Peyer's patch (tissue), 4 donors: ENCODE measurements around the gene PCTP.

Source experiments
- POLR2A ChIP-seq, 2 donors: fragments of 450-650 bp; IDR thresholded peaks; one replicate each; pipeline ENCODE4 v1.5.1; 2017; ENCODE audit warnings: antibody characterized with exemption in 2 of 2, mild to moderate bottlenecking in 2 of 2, moderate library complexity in 2 of 2
- TF ChIP-seq, protein P1 (sequence below), 6 experiments: fragments of 450-650 bp in 4 of 6; fragments of 200-600 bp in 2 of 6; sonication (generic) in 1 of 6; IDR thresholded peaks; one replicate each; pipeline ENCODE4 v1.5.1; 2017 to 2019; ENCODE audit warnings: antibody characterized with exemption in 6 of 6, mild to moderate bottlenecking in 3 of 6, moderate library complexity in 1 of 6

DNA sequence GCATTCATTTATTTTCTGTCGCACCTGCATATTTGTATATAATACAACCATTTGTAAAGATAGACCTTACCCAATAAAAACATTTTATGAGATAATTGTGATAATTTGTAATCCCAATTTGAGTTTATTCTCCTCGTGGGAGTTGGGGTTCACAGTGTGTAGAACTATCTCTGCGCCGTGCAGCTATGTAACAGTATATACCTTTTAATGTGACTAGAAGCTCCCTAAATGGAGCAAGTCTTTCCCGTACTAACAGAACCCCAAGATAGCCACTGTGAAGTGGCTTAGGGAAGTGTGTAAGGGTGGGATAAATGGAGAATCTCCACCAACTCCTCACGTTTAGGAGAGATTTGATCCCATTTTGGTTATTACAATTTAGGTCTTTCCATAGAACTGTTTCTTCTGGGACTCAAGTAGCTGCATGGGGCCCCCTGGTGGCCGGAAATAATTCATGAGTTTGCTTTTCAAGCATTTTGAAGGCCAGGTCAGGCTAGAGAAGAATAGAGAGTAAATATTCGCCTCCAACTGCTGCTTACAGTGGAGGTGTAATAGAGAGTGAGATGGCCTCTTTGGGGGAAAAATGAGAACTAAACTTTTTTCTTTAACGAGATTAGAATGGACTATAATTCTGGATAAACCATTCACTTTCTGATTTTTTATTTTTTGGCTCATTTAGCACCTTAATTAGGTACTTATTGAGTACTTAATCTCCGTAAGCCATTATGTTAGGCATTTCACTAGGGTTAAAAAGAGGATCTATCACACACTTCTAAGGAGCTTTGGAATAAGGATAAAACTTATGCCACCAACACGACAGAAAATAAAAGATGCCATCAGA is 32.7 kb upstream of the PCTP start:
- TF ChIP-seq, protein P1, sequence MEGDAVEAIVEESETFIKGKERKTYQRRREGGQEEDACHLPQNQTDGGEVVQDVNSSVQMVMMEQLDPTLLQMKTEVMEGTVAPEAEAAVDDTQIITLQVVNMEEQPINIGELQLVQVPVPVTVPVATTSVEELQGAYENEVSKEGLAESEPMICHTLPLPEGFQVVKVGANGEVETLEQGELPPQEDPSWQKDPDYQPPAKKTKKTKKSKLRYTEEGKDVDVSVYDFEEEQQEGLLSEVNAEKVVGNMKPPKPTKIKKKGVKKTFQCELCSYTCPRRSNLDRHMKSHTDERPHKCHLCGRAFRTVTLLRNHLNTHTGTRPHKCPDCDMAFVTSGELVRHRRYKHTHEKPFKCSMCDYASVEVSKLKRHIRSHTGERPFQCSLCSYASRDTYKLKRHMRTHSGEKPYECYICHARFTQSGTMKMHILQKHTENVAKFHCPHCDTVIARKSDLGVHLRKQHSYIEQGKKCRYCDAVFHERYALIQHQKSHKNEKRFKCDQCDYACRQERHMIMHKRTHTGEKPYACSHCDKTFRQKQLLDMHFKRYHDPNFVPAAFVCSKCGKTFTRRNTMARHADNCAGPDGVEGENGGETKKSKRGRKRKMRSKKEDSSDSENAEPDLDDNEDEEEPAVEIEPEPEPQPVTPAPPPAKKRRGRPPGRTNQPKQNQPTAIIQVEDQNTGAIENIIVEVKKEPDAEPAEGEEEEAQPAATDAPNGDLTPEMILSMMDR (IDR thresholded peaks at IDR 0.05), result peak; percentile 58 to 82 (median 68)
- no peak for TF ChIP-seq POLR2A (IDR thresholded peaks at IDR 0.05)
